ENCODE results near the gene TMEM98.

- TF ChIP-seq CTCF (IDR thresholded peaks at IDR 0.05 in 4 of 5, conservative IDR thresholded peaks at IDR 0.05 in 1 of 5) (no peak), POLR2A (IDR thresholded peaks at IDR 0.05) (no peak)
These were observed 11.8 kb upstream of the TMEM98 start for GRCh38 chr17:32916134-32916533.

Data from gastrocnemius medialis (tissue), 4 donors.